K562 (cell line): ENCODE measurements around the gene ATXN7. TPM values are rescaled to one million over a fixed set of nuclear protein-coding genes. Genes with fewer than 3 reads are reported as not detected.
A peak's percentile ranks its signal among the peaks of the same experiment; 100 is the strongest.

Experiments used
- ATAC-seq: fragments of 200-7000 bp; cut with Tn5 transposase; 3 replicates; pipeline ENCODE4 v1.9.1; 2020; ENCODE audit warnings: moderate library complexity
- BruUV-seq: library from RNA; stranded (reverse); fragments of 400-500 nt; replicated peaks from 2 replicates; lab custom pipeline; 2021; lab: Mats Ljungman, UMichigan
- CTCF ChIA-PET: fragments of 300-600 bp; formaldehyde crosslinking; extraction: SDS; loops from one replicate; lab custom pipeline; 2021; ENCODE audit warnings: low intra/inter-chr PET ratio; lab: Yijun Ruan, JAX
- POLR2A ChIA-PET: fragments of 300-600, 350-650 bp; sonication (Branson Sonifier 250); formaldehyde crosslinking; extraction: SDS; loops from one replicate; lab custom pipeline; 2021; ENCODE audit warnings: antibody characterized with exemption, inconsistent platforms; lab: Yijun Ruan, JAX
- DNase-seq, 4 experiments: peaks; one replicate each; pipeline versions ENCODE4 v3.0.0 to v3.0.0-alpha.2; 2011 to 2018; ENCODE audit warnings: low spot score in 3 of 4, mixed read lengths in 3 of 4; ENCODE audit errors: extremely low read depth in 1 of 4
- FAIRE-seq: peaks from 2 replicates; lab custom pipeline; 2011; peaks lifted over from hg19 to GRCh38; lab: Jason Lieb, UNC
- H2AFZ ChIP-seq: 2 replicates; pipeline ENCODE4 v1.6.0; 2011; ENCODE audit warnings: low read depth, low read length, control low read depth, inconsistent platforms
- H3K27ac ChIP-seq: fragments of 200-600 bp; 3 replicates; pipeline ENCODE4 v1.8.0; 2011; ENCODE audit warnings: low read depth, mild to moderate bottlenecking, control low read depth, inconsistent platforms, low read length, moderate library complexity, mixed read lengths; ENCODE audit errors: extremely low read depth
- H3K27me3 ChIP-seq, 2 experiments: fragments of 300-600 bp in 1 of 2; 2 replicates in 1 of 2; 3 replicates in 1 of 2; pipeline versions ENCODE4 v1.6.0 to v1.8.0; 2011; ENCODE audit warnings: inconsistent platforms in 2 of 2, low read length in 2 of 2, mild to moderate bottlenecking in 1 of 2, mixed read lengths in 1 of 2, moderate library complexity in 1 of 2; ENCODE audit not compliant: control insufficient read depth in 2 of 2, insufficient read depth in 2 of 2
- H3K36me3 ChIP-seq: fragments of 300-600 bp; 3 replicates; pipeline ENCODE4 v1.8.0; 2011; ENCODE audit warnings: mild to moderate bottlenecking, low read length, inconsistent platforms; ENCODE audit not compliant: control insufficient read depth, insufficient read depth
- H3K4me1 ChIP-seq, 2 experiments: fragments of 200-600 bp in 1 of 2; replicated peaks in 1 of 2; 2 replicates in 1 of 2; 3 replicates in 1 of 2; pipeline versions ENCODE4 v1.5.1 to v1.8.0; 2011; ENCODE audit warnings: inconsistent platforms in 2 of 2, low read length in 2 of 2, mild to moderate bottlenecking in 1 of 2, mixed read lengths in 1 of 2, moderate library complexity in 1 of 2; ENCODE audit not compliant: control insufficient read depth in 2 of 2, insufficient read depth in 2 of 2
- H3K4me2 ChIP-seq: 2 replicates; pipeline ENCODE4 v1.6.1; 2011; ENCODE audit warnings: low read length, control low read depth, inconsistent platforms, mixed read lengths; ENCODE audit not compliant: insufficient read depth
- H3K4me3 ChIP-seq: fragments of 200-600 bp; sonication (generic), shearing (Covaris generic); 2 replicates; pipeline ENCODE4 v1.5.1; 2016; ENCODE audit warnings: control low read depth, inconsistent platforms
- H3K79me2 ChIP-seq: fragments of 200-600 bp; 3 replicates; pipeline ENCODE4 v1.8.0; 2011; ENCODE audit warnings: low read length, inconsistent platforms; ENCODE audit not compliant: control insufficient read depth, insufficient read depth
- H3K9ac ChIP-seq, 2 experiments: 2 replicates each; pipeline versions ENCODE4 v1.6.0 to v1.6.1; 2011; ENCODE audit warnings: low read depth in 2 of 2, low read length in 2 of 2, control low read depth in 1 of 2, inconsistent platforms in 1 of 2, mild to moderate bottlenecking in 1 of 2, mixed read lengths in 1 of 2; ENCODE audit not compliant: insufficient read depth in 1 of 2
- H3K9me1 ChIP-seq: one replicate; pipeline ENCODE4 v1.6.0; 2011; ENCODE audit warnings: inconsistent platforms, mild to moderate bottlenecking, low read length, moderate library complexity; ENCODE audit not compliant: control insufficient read depth, insufficient read depth
- H3K9me3 ChIP-seq: replicated peaks from 2 replicates; pipeline ENCODE4 v1.5.1; 2011; ENCODE audit warnings: low read depth, low read length, inconsistent platforms; ENCODE audit not compliant: control insufficient read depth, insufficient read depth
- H4K20me1 ChIP-seq: replicated peaks from 2 replicates; pipeline ENCODE4 v1.6.1; 2011; ENCODE audit warnings: low read length, inconsistent platforms, mixed read lengths; ENCODE audit not compliant: control insufficient read depth, insufficient read depth
- CEBPB ChIP-seq: fragments of 450-650 bp; IDR thresholded peaks from 2 replicates; pipeline ENCODE4 v1.6.1; 2016; ENCODE audit warnings: missing genetic modification characterization, missing compliant biosample characterization
- CHD2 ChIP-seq: IDR thresholded peaks from 2 replicates; pipeline ENCODE4 v1.6.1; 2011; ENCODE audit warnings: low read depth, low read length
- DLX4 ChIP-seq: fragments of 250-450 bp; sonication (Bioruptor Pico); IDR thresholded peaks from 2 replicates; pipeline ENCODE4 v1.6.1; 2021; ENCODE audit warnings: mild to moderate bottlenecking
- KDM1A ChIP-seq, 2 experiments: fragments of 450-650 bp; IDR thresholded peaks; 2 replicates each; pipeline ENCODE4 v1.6.1; 2016; ENCODE audit warnings: mild to moderate bottlenecking in 2 of 2
- ZBTB7A ChIP-seq: IDR thresholded peaks from 2 replicates; pipeline ENCODE4 v1.6.1; 2011; ENCODE audit warnings: low read depth, mild to moderate bottlenecking, low read length, moderate library complexity, borderline replicate concordance; ENCODE audit not compliant: control insufficient read depth
- ZFP36 ChIP-seq: fragments of 150-350 bp; IDR thresholded peaks from 2 replicates; pipeline ENCODE4 v1.6.1; 2018; ENCODE audit warnings: low read length, low read depth; ENCODE audit not compliant: partially characterized antibody
- WGBS: fragments of 100-300 bp; shearing (Covaris generic); methylation state at CpG from one replicate; pipeline ENCODE4 v1.1.6; 2016; ENCODE audit warnings: low coverage, mixed read lengths; ENCODE audit not compliant: insufficient coverage; ENCODE audit errors: missing lambda C conversion rate; 5-methylcytosine and 5-hydroxymethylcytosine counted together
- in situ Hi-C: fragments of 300-500 bp; cut with MboI; formaldehyde crosslinking; loops from 4 replicates; pipeline ENCODE4 v1.15.0; 2018; ENCODE audit warnings: inconsistent platforms, mixed read lengths
- intact Hi-C: fragments of 100-400 bp; cut with micrococcal nuclease; formaldehyde crosslinking; loops from 2 replicates; pipeline ENCODE4 v1.14.2; 2022
- polyA plus RNA-seq, 8 experiments: library from polyadenylated mRNA; depleted of rRNA in 4 of 8; stranded (reverse) in 5 of 8; unstranded in 3 of 8; fragments of >200 nt; fragmentation: Nextera tagmentation in 2 of 8; fragmentation: Illumina TruSeq in 1 of 8; extraction: Ambion mirVana in 2 of 8; extraction: Trizol in 1 of 8; gene quantifications; 2 replicates each; pipeline versions ENCODE4 v1.2.1 to v1.2.3, GENCODE V29; 2011 to 2014; ENCODE audit warnings: inconsistent platforms in 1 of 8, missing spikeins in 1 of 8
- total RNA-seq, 7 experiments: library from RNA; depleted of rRNA in 6 of 7; stranded (reverse); fragments of >200 nt in 6 of 7; fragmentation: Illumina TruSeq in 2 of 7; extraction: Trizol in 2 of 7; gene quantifications; 2 replicates each; pipeline versions ENCODE4 v1.2.1 to v1.2.3, GENCODE V29; 2011 to 2021; ENCODE audit warnings: low replicate concordance in 1 of 7

Gene ATXN7
- total and polyA plus RNA-seq, 9 of the 15 experiments (the other 6 are each of a cell fraction or from before 2014, with no cell fraction given), result 0.41 to 9.2 (median 6.7) TPM

- peaks cover 78% of the 10 kb centered on the region for H3K36me3 ChIP-seq
- no peaks in the 10 kb centered on the region for H3K27me3 ChIP-seq
- H3K4me3 ChIP-seq, result no peak overlapping the region
- CTCF ChIA-PET, result no interaction called here
- no peak for DNase-seq
- H4K20me1 ChIP-seq, result no peaks in the 10 kb centered on the region
- H3K27ac ChIP-seq, result no peak overlapping the region
- no peaks in the 10 kb centered on the region for H3K9me1 ChIP-seq
- H3K4me2 ChIP-seq, result no peak overlapping the region
- BruUV-seq, result no TSS peak
- no peaks in the 10 kb centered on the region for H3K4me1 ChIP-seq
- WGBS, result 55% methylated on average over 5 of the region's 5 CpGs
- H3K79me2 ChIP-seq, result peaks cover 10% of the 10 kb centered on the region; the same call in 1 of the 3 replicates
- no peak for ATAC-seq
- TF ChIP-seq CEBPB (tag) (0 out of 2 replicates have a peak, but pooled peaks have one; percentile 39), CHD2 (no peak), DLX4 (CRISPR knock-in tag) (no peak), KDM1A (IDR thresholded peaks at IDR 0.05) (0 out of 4 replicates have a peak, but pooled peaks of 1 of the 2 experiments have one; percentile 13), ZFP36 (no peak), ZBTB7A (no peak)
- POLR2A ChIA-PET, result no interaction called here
- intact Hi-C loops, result no loop called here
- H3K9ac ChIP-seq, result no peak overlapping the region
- no peaks in the 10 kb centered on the region for H3K9me3 ChIP-seq
- in situ Hi-C loops, result no loop called here
- FAIRE-seq, result no peak
- H2AFZ ChIP-seq, result no peak overlapping the region
Observed at GRCh38 chr3:63920001-63920400, 56.3 kb downstream of the ATXN7 start.
